CD4-positive, alpha-beta T cell treated with Interferon gamma for 1 hour (primary cell): ENCODE data around the gene ARHGEF11.

ENCODE experiments used
- DNase-seq: peaks from one replicate; pipeline ENCODE4 v3.0.0-alpha.2; 2020

Gene ARHGEF11

DNA sequence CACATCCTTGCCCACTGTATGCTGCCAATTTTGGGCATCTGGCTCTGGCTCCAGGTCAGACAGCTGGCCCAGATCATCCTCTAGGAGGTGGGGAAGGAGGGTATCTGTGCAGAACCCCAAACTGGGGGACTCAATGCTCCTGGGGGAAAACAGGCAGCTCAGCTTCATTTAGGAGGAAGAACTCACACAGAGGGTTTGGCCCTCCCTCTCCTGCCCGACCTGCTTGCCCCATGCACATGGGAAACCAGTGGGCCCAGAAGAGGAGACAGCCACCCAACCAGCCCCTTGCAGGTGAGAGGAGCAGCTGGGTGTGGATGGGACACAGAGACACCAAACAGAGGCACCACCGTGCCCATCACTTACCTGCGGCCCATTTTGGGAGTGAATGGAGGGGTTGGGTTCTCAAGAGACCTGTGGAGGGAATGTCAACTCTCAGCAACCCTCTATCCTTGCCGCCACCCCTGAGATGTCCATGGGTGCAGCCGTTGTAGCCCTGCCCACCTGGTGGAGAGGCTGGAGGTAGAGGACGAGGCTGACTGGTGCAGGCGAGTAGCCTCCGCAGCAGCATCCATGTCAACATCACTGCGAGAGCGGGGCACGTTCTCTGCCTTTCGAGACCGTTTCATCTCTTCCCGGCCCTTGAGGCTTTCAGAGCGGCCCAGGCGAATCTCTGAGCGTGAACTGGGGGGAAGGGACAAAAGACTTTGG is 97.6 kb downstream of the ARHGEF11 start:
- DNase-seq: no peak

DNA sequence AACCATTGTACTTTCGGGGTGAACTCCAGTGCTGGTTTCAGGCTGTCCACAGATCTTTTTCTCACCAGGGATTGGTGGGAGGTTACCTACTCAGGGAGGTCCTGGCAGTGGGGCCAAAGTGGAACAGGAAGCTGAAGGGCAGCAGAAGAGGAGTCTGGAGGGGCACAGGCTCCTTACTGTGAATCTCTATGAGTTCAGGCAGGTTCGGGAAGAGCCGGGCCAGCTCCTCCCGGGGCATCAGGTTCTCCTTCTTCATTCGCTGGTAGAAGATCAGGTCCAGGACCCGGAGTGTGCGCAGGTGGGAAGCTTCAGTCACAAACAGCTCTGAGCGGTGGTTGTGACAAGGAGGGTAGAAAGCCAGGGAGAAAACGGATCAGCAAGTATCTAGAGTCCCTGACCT is 98.4 kb downstream of the ARHGEF11 start:
- DNase-seq: no peak

DNA sequence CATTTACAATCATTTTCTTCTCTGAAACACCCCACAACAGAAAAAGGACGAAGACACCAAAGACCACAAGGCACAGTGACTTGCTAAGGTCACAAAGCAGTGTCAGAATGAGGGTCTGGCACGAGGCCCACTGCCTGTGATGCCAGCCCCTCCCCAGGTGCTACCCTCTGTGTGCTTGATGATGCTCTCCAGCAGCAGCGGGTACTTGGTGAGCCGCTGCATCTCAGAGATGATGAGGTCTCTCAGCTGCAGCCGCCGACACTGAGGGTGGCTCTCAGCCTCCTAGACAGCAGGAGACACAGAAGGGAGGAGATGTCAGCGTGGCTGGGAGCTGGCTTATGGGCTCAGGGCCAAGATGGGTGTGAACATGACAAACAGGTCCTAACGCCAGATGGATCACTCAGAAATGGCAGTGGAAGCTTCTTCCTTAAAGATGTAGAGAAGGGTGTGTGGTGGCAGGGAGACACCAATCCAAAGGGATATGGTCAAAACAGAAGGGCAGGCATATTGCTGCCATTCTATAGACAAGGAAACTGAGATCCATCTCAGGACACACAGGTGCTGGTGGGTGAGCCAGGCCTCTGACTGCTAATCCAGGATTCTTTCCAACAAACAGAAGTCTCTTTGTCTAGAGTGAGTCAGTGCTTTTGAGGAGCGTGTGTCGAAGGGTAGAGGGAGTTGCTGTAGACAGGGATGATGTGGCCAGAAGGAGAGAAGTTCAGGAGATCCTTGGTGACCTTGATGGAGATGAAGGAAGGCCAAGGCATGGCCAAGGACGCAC is 99.5 kb downstream of the ARHGEF11 start:
- DNase-seq: no peak

DNA sequence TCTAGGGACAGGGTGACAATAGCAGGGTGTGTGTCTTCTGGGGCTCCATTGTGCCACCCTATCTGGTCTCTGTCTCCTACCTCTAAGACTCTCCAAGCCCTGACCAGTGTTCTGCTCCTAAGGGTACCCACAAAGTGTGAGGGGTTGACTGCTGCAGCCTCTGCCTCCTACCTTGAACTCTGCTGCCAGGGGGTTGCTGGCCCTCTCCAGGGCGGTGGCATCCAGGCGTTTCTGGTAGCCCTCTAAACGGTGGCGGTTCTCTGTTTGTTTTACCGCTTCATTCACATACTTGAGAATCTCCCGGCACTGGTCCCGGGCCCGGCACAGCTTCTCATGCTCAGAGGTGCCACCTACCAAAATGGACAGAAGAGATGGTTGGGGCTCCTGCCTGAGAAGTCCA is 100.7 kb downstream of the ARHGEF11 start:
- no peak for DNase-seq

DNA sequence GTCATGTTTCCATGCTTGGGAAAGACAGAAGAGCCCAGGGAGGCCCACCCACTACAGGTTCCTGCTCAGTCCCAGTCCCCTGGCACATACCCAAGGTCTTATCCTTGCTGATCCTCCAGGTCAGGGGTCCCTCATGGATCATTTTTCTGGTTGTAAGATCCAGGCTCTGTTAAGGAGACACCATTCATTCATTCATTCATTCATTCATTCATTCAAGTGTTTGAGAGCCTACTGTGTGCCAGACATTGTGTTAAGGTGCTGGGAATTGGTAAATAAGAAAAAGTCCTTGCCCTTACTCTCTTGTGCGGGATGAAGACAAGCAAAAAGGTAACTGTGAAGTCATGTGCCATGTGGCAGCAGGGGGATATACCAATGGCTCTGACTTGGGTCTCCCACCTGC is 101.3 kb downstream of the ARHGEF11 start:
- DNase-seq: no peak

DNA sequence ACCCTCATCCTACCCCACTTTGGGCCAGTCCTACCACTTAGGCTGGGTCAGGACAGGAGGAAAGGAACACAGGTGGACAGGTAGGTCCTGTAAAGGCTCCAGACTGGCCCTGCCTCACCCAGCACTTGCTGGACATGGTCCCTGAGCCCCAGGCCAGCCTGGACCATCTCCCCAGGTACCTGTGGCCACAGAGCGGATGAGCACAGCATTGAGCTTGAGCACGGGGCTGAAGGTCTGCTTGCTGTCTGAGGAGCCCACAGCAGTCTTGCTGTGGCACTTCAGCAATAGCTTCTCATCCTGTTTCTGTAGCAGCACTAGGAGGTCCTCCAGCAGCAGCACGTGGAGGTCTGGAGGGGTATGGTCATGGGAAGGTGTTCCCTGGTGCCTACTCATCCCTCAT is 101.8 kb downstream of the ARHGEF11 start:
- no peak for DNase-seq

DNA sequence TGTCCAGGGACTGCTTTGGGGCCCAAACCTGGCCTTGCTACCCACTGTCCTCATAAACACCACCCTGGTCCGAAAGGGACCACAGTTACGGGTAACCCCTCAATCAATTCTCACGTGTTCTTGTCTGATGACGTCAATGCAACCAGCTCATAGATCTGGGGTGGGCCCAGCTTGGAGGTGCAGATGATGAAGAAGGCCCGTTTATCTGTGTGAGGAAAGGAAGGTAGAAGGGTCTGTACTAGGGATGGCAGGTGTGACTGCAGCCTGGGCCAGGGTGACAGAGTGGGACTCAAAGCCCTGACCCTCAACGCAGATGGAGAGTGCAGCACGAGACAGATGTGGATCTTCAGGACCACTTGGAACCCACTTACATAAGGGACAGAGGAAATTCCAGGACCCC is 103.0 kb downstream of the ARHGEF11 start:
- DNase-seq: no peak

DNA sequence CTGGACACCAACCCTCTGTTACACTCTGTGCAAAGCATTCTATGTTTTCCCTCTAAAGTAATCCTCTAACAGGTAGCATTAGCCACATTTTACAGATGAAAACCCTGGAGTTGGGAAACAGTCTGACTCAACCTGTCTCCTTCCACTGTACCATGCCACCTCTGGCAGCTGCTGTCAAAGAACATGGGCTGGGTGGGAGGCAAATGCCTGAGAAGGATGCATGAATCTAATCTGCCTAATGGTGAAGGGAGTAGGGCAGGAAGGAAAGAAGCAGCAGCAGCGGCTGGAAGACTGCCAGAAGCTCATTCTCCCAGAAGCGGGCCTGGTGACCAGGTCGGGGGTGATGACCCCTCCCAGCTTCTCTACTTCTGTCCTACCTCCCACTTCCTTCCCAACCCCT is 103.4 kb downstream of the ARHGEF11 start:
- no peak for DNase-seq

DNA sequence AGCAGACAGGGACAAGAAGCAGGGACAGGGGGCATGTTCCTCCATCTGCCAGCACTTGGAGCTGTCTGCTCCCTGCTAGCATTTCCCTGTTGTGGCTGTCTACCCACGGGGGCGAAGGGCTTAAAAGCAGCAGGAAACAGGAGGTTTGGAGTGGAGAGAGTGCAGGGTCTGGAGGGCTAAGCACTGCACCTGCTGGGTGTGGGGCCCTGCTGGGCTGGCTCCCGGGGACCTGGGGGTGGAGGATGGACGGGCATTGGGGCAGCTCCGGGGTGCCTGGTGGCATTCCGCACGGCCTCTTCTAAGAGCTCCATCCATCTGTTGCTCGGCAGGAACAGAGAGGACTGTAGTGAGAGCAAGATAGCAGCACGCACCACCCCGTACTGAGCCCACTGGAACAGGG is 103.9 kb downstream of the ARHGEF11 start:
- no peak for DNase-seq

DNA sequence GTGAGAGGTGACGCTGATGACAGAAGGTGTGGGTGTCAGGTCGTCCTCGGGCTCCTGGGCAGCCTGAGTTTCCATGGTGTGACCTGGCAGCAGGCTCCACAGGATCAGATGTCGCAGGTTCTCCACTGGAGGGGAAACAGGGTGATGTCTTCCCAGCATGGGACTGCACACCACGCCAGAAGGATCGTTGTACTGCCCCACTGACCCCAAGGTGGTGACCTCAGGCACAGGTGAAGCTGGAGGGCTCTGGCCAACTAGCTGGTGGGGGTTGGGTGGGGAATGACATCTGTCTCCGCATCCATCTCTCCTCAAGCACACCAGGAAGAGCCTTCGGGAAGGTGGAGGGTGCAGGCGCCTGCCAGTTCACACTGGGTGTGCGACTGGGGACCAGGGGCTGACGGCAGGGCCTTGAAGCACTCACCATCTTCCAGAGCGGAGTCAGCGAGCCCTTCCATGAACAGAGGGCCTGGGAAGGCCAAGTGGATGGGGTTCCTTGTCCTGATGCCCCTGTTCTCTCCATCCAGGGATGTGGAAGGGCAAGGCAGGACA is 105.7 kb downstream of the ARHGEF11 start:
- no peak for DNase-seq

DNA sequence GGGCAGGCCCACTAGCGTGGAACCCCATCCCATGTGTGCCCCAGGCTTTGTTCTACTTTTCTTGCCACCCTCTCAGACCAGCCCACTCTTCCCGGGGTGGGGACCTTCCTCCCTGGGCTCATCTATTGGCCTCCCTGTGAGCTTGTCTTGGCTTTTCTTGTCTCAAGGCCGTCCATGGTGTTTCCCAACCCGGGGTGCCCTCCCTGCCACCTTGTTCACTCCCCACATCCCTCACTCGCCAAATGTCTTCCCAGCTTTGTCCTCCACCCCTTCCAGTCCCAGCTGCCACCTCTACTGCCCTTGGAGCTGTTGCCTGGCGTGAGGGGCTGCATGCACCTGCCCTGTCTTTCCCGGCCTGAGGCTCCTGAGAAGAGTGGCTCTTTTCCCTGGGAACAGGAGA is 106.7 kb downstream of the ARHGEF11 start:
- DNase-seq: no peak

DNA sequence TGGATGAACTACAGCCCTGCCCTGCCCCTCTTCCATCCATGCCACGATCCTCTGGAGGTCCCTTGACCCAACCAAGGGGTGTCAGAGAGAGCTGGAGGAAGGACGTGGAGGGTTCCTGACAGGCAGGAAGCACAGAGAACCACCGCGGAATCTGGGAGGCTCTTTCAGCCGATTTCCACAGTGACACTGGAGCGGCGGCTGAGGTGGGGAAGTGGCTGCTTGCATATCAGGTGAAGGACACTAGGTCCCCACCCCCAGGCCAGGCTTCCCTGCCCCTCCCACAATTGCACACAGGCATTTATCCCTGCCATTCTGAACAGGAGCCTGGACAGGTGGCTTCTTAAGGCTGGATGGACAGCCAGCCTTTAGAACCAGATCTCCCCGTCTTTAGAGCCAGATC is 107.7 kb downstream of the ARHGEF11 start:
- no peak for DNase-seq

DNA sequence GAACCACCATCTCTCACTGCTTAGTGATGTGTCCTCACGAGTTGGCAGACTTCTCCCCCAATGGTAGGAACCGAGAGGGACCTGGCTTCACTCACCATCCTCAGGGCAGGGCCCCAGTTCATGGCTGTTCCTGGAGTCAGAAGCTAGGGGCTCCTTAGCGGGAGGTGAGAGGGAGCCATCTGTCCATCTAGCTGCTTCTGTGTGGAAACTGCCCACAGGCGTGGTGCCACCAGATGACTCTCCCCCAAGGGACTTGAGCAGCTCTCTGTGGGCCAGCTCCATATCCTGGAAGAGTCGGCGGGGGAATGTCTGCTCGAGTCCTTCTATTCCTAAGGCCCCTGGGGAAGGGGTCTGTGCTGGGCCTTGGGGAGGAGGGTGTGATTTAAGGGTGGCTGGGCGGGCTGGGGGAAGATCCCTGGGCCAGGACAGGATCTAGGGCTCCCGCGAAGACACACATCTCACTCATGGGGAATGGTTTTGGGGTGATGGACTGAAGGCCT is 108.8 kb downstream of the ARHGEF11 start:
- no peak for DNase-seq

DNA sequence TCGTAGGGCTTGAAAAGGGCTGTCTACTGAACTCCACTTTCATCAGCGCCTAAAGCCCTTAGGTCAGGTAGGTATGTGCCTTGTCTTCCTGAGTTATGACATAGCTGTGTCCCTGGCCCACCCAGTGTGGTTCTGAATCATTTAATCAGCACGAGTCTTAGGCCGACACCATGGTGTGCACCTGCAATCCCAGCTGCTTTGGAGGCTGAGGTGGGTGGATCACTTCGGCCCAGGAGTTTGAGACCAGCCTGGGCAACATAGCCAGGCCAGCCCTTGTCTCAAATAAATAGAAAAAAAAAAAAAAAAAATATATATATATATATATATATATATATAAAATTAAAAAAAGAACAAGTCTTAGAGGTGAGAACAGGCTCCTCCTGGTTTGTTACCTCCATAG is 109.4 kb downstream of the ARHGEF11 start:
- DNase-seq: no peak

DNA sequence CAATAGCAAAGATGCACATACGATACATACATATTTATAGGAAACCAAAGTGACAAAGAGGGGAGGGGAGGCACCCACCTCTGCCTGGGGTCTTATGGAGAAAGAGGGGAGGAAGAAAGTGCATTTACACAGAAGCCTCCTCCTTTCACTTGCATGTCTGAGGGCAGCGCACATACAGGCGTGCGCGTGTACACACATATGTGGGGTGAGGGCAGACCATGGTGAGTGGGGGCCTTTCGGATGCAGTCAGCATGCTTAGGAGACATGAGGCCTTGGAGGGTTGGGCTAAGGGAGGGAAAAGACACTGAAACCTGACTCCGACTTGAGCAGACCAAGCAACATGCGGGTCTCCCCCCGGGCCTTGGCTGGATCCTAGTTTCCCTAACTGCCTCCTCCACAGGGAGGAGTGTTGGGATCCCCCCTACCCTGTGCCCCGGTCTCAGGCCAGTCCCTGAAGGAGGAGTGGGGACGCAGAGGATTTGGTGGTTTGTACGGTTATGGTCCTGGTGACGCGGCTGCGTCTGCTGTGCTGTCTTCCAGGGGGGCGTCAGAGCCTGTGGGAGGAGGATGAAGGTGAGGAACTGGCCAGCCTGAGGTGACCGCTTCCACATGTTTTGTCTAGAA is 109.9 kb downstream of the ARHGEF11 start:
- no peak for DNase-seq

DNA sequence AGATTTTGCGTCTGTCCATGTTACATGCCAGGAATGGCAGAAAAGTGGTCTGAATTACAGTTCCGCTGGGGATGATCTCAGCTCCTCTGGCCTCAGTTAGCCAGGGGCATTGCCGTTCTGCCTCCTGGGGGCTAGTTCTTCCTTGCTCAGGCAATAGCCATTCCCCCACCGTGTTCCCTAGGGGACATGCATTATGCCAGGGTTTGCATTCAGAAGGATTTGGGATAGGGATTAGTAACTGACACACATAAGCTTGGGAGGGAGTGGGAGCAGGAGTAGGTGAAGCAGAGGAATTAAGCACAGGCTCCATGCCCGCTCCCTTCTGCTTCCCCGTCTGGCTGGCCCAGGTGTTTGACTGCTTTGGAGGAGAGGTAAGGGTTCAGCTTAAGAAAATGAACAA is 112.4 kb downstream of the ARHGEF11 start:
- DNase-seq: no peak

DNA sequence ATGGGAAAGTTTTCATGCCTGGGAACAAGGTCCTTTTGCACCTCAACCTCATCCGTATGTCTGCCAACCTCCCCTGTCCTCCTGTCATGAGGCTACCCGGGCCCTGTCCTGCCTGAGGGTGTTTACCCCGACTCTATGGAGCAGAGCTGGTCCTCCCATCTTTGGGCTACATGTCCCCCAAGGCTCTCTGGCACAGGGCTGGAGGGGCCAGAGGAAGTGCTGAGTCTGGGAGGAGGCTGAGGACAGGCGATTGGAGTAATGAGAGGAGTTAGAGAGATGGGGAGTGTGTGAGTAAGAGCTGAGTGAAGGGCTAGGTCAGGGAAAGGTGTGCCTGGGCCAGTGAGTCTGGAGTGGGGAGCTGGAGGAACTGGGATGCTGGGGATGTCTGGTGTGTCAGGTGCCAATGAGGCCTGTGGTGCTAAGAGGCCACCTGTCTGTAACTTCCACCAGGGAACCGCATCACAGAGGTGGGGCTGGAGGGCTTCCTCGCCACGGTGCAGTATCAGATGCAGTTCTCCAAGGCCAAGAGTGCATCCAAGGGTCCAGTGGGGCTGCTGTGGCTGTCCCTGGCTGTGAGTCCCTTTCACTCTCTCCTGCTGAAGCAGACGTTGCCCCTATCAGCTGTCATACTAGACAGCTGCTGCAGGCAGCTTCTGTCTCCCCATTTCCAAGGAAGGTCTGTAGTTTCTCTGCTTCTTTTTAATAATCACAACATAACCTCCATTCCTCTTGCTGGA is 113.4 kb downstream of the ARHGEF11 start:
- DNase-seq: no peak

DNA sequence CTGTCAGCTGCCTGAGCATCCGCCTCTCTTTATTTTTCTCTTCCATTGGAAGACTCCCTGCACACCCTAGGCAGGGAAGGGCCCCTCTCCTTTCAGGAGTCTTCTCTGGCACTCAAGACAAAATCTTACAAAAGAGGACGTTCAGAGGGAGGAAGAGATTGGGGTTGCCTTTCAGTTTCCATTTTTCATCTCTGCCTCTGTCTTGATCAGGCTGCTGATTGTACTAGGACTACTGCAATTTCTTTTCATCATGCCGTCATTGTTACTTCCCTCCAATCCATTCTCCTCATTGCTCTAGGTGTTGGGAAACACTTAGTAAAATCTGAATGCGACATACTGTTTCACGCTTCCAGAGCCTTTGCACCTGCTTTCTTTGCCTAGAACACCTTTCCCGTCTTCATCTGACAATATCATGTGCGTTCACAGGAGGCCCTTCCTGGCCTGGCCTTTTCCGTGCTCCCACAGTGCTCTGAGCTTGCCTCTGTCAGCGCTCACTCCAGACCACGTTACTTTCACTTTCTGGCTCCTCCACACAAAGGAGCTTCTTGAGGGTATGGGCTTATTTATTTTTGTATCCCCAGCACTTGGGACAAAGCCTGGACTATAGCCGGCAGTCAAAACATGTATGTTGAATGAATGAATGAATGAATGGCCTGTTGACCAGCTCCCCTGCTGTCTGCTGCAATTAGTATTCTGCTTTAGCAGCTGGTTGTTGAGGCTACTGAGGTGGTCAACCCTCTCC is 114.2 kb downstream of the ARHGEF11 start:
- DNase-seq: no peak

DNA sequence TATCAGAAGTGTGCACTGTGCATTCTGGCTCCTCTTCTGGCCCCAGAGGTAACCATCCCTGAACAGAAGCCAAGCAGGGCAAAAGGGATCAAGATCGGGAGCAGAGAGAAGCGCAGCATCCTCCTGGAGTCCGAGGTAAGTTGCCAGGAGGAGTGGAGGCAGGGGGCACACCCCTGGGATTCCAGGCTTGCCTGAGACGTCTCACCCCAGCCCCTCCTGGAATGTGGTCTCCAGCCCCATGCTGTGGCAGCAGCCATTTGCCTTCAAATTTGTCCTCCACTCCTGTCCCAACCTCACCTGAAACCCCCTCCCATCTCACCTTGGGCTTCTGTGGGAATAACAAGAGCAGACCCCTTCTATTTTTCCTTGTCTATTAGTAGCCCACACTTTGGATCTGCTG is 115.1 kb downstream of the ARHGEF11 start:
- DNase-seq: no peak

DNA sequence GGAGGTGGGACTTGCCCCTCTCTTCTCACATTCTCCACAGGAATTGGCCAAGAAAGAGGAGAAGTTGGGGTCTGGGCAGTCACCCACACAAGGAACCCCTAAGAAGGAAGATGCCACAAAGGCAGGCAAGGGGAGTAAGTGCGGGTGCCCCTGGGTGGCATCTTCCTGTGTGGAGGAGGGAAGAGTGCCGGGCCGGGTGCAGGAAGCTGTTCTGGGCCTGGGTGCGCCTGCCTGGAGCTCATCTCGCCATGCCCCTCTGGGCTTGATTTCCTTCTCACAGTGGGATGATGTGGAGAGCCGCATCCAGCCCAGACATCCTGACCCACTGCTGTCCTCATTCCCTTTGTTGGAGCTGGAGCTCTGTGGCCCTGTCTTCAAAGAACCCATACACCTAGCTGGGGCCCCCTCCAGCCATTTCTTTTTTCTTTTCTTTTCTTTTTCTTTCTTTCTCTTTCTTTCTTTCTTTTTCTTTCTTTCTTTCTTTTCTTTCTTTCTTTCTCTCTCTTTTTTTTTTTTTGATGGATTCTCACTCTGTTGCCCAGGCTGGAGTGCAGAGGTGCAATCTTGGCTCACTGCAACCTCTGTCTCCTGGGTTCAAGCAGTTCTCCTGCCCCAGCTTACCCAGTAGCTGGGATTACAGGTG is 115.8 kb downstream of the ARHGEF11 start:
- no peak for DNase-seq

DNA sequence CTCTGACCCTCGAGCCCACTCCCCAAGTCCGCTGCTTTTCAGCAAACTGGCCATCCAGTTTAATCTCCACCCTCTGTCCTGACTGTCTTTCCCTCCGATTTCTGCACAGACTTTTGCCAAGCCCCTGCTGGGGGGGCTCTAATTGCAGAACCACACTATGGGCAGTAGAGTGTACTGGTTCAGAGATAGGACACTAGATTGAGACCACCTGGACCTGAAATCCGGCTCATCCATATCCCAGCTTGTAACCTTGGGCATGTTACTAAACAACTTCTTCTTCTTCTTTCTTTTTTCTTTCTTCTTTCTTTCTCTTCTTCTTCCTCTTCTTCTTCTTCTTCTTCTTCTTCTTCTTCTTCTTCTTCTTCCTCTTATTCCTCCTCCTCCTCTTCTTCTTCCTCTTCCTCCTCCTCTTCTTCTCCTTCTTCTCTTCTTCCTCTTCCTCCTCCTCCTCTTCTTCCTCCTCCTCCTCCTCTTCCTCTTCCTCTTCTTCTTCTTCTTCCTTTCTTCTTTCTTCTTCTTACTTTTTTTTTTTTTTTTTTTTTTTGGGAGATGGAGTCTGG is 117.4 kb downstream of the ARHGEF11 start:
- DNase-seq: no peak
